GM12878 (cell line): Measurements from ENCODE around the gene HAPSTR1. TPM values are rescaled to one million over a fixed set of nuclear protein-coding genes. Genes with fewer than 3 reads are reported as not detected.

Experiments used
- ATAC-seq: fragments of 200-7000 bp; cut with Tn5 transposase; 3 replicates; pipeline ENCODE4 v1.9.1; 2020; ENCODE audit warnings: mild to moderate bottlenecking, moderate library complexity
- BruUV-seq: library from RNA; stranded (reverse); fragments of 400-500 nt; replicated peaks from 2 replicates; lab custom pipeline; 2021; lab: Mats Ljungman, UMichigan
- CTCF ChIA-PET: fragments of 300-600 bp; sonication (Branson Sonifier 250); formaldehyde crosslinking; extraction: SDS; loops from one replicate; lab custom pipeline; 2021; ENCODE audit warnings: inconsistent platforms; lab: Yijun Ruan, JAX
- POLR2A ChIA-PET: fragments of 350-600 bp; formaldehyde crosslinking; extraction: SDS; loops from one replicate; lab custom pipeline; 2021; ENCODE audit warnings: inconsistent platforms; lab: Charles Lee
- RAD21 ChIA-PET: fragments of 300-600 bp; sonication (Branson Sonifier 250); formaldehyde crosslinking; loops from one replicate; lab custom pipeline; 2023; ENCODE audit warnings: antibody characterized with exemption; ENCODE audit not compliant: unreplicated experiment; lab: Charles Lee
- SMC1A ChIA-PET: fragments of 300-600 bp; sonication (Branson Sonifier 250); formaldehyde crosslinking; loops from one replicate; lab custom pipeline; 2023; ENCODE audit not compliant: unreplicated experiment, uncharacterized antibody; lab: Charles Lee
- DNase-seq: peaks from one replicate; pipeline ENCODE4 v3.0.0-alpha.2; 2011; ENCODE audit warnings: low read depth, low spot score
- FAIRE-seq: peaks from 3 replicates; lab custom pipeline; 2011; peaks lifted over from hg19 to GRCh38; lab: Jason Lieb, UNC
- H2AFZ ChIP-seq: 2 replicates; pipeline ENCODE4 v1.6.0; 2011; ENCODE audit warnings: low read depth, low read length, control low read depth; ENCODE audit not compliant: control insufficient read depth
- H3K27ac ChIP-seq: 2 replicates; pipeline ENCODE4 v1.5.1; 2011; ENCODE audit warnings: control low read depth; ENCODE audit not compliant: control insufficient read depth, insufficient read depth
- H3K27me3 ChIP-seq, 2 experiments: replicated peaks in 1 of 2; 2 replicates each; pipeline versions ENCODE4 v1.6.0 to v1.6.1; 2011; ENCODE audit warnings: low read length in 1 of 2; ENCODE audit not compliant: control insufficient read depth in 2 of 2, insufficient read depth in 2 of 2
- H3K36me3 ChIP-seq, 2 experiments: 2 replicates each; pipeline ENCODE4 v1.5.1; 2011; ENCODE audit warnings: low read length in 1 of 2; ENCODE audit not compliant: control insufficient read depth in 2 of 2, insufficient read depth in 2 of 2
- H3K4me1 ChIP-seq: 2 replicates; pipeline ENCODE4 v1.6.1; 2011; ENCODE audit warnings: mild to moderate bottlenecking, low read length, moderate library complexity, mixed read lengths; ENCODE audit not compliant: control insufficient read depth, insufficient read depth
- H3K4me2 ChIP-seq: 2 replicates; pipeline ENCODE4 v1.6.0; 2011; ENCODE audit warnings: control low read depth; ENCODE audit not compliant: control insufficient read depth, insufficient read depth
- H3K4me3 ChIP-seq: fragments of 200-600 bp; sonication (generic); 2 replicates; pipeline ENCODE4 v1.5.1; 2016
- H3K79me2 ChIP-seq: 2 replicates; pipeline ENCODE4 v1.6.0; 2011; ENCODE audit warnings: low read length; ENCODE audit not compliant: control insufficient read depth, insufficient read depth
- H3K9ac ChIP-seq: 2 replicates; pipeline ENCODE4 v1.8.0; 2011; ENCODE audit warnings: low read length, control low read depth, mixed read lengths; ENCODE audit not compliant: control insufficient read depth, insufficient read depth
- H3K9me3 ChIP-seq: replicated peaks from 3 replicates; pipeline ENCODE4 v1.5.1; 2011; ENCODE audit warnings: mild to moderate bottlenecking, low read length; ENCODE audit not compliant: control insufficient read depth, insufficient read depth
- H4K20me1 ChIP-seq: 2 replicates; pipeline ENCODE4 v1.6.0; 2011; ENCODE audit not compliant: control insufficient read depth, insufficient read depth
- ASH2L ChIP-seq: fragments of 300-600, 200-600 bp; sonication (generic); IDR thresholded peaks from 2 replicates; pipeline ENCODE4 v1.6.1; 2017; ENCODE audit warnings: low read depth, mild to moderate bottlenecking, borderline replicate concordance
- DPF2 ChIP-seq: fragments of 450-650 bp; IDR thresholded peaks from 2 replicates; pipeline ENCODE4 v1.6.1; 2017; ENCODE audit warnings: mild to moderate bottlenecking
- EGR1 ChIP-seq, 2 experiments: IDR thresholded peaks; 1 replicate in 1 of 2; 2 replicates in 1 of 2; pipeline ENCODE4 v1.6.1; 2011 to 2012; ENCODE audit warnings: low read depth in 2 of 2, low read length in 2 of 2, borderline replicate concordance in 1 of 2, mild to moderate bottlenecking in 1 of 2, moderate library complexity in 1 of 2
- GABPA ChIP-seq: IDR thresholded peaks from 2 replicates; pipeline ENCODE4 v1.6.1; 2014; ENCODE audit warnings: antibody characterized with exemption, low read depth, mild to moderate bottlenecking, inconsistent platforms
- IRF3 ChIP-seq: fragments of 450-650 bp; IDR thresholded peaks from 2 replicates; pipeline ENCODE4 v1.6.1; 2014; ENCODE audit warnings: mild to moderate bottlenecking
- JUNB ChIP-seq: IDR thresholded peaks from 2 replicates; pipeline ENCODE4 v1.6.1; 2016; ENCODE audit warnings: antibody characterized with exemption, mild to moderate bottlenecking
- KDM1A ChIP-seq: fragments of 200-600 bp; sonication (generic); IDR thresholded peaks from 2 replicates; pipeline ENCODE4 v1.6.1; 2016; ENCODE audit warnings: borderline replicate concordance
- KLF5 ChIP-seq: fragments of 450-650 bp; IDR thresholded peaks from 2 replicates; pipeline ENCODE4 v1.6.1; 2014; ENCODE audit warnings: mild to moderate bottlenecking; ENCODE audit not compliant: partially characterized antibody
- POLR2AphosphoS2 ChIP-seq: IDR thresholded peaks from 2 replicates; pipeline ENCODE4 v1.6.1; 2011; ENCODE audit warnings: low read depth, mild to moderate bottlenecking, low read length, improper control_type of control experiment, moderate library complexity
- RELA ChIP-seq: fragments of 450-650 bp; IDR thresholded peaks from 2 replicates; pipeline ENCODE4 v1.8.0; 2014; ENCODE audit warnings: borderline replicate concordance; ENCODE audit not compliant: partially characterized antibody
- RFX5 ChIP-seq: IDR thresholded peaks from 2 replicates; pipeline ENCODE4 v1.6.1; 2011; ENCODE audit warnings: low read depth, low read length, improper control_type of control experiment
- SMARCA5 ChIP-seq: fragments of 450-650 bp; IDR thresholded peaks from 2 replicates; pipeline ENCODE4 v1.6.1; 2017; ENCODE audit warnings: mild to moderate bottlenecking
- SREBF1 ChIP-seq: IDR thresholded peaks from 2 replicates; pipeline ENCODE4 v1.6.1; 2012; ENCODE audit warnings: mild to moderate bottlenecking, low read length
- STAT1 ChIP-seq: fragments of 450-650 bp; conservative IDR thresholded peaks from 2 replicates; pipeline ENCODE4 v1.6.1; 2014; ENCODE audit warnings: antibody characterized with exemption, mild to moderate bottlenecking
- ZBED1 ChIP-seq: IDR thresholded peaks from 2 replicates; pipeline ENCODE4 v1.6.1; 2016; ENCODE audit warnings: borderline replicate concordance
- ZNF687 ChIP-seq: fragments of 450-650 bp; IDR thresholded peaks from 2 replicates; pipeline ENCODE4 v1.6.1; 2017; ENCODE audit warnings: mild to moderate bottlenecking, moderate library complexity
- WGBS: methylation state at CpG from one replicate; pipeline ENCODE4 v1.1.6; 2016; ENCODE audit warnings: low lambda C conversion rate; ENCODE audit not compliant: insufficient replicate concordance, insufficient coverage; ENCODE audit errors: missing lambda C conversion rate; 5-methylcytosine and 5-hydroxymethylcytosine counted together
- in situ Hi-C: fragments of 300-500 bp; cut with MboI; formaldehyde crosslinking; loops from 9 replicates; pipeline ENCODE4 v1.14.3; 2018; ENCODE audit warnings: mixed read lengths
- intact Hi-C: fragments of 100-400 bp; cut with micrococcal nuclease; formaldehyde crosslinking; loops from one replicate; pipeline ENCODE4 v1.14.2; 2022; ENCODE audit not compliant: unreplicated experiment
- polyA plus RNA-seq, 11 experiments: library from polyadenylated mRNA; depleted of rRNA in 4 of 11; unstranded in 6 of 11; stranded (reverse) in 5 of 11; fragments of >200 nt; fragmentation: Nextera tagmentation in 4 of 11; fragmentation: Illumina TruSeq in 1 of 11; extraction: Ambion mirVana in 4 of 11; extraction: Trizol in 1 of 11; gene quantifications; 1 replicate in 1 of 11; 2 replicates in 10 of 11; pipeline versions ENCODE4 v1.2.1 to v1.2.3, GENCODE V29; 2011 to 2016; ENCODE audit warnings: inconsistent platforms in 2 of 11, missing spikeins in 2 of 11, low read depth in 1 of 11
- total RNA-seq, 4 experiments: library from RNA; depleted of rRNA in 3 of 4; stranded (reverse); fragments of >200 nt in 3 of 4; fragmentation: Illumina TruSeq in 1 of 4; extraction: Trizol in 1 of 4; gene quantifications; 2 replicates each; pipeline versions ENCODE4 v1.2.1 to v1.2.3, GENCODE V29; 2013 to 2021
- TF ChIP-seq, protein P1 (sequence below): IDR thresholded peaks from 2 replicates; pipeline ENCODE4 v1.6.1; 2011; ENCODE audit warnings: mild to moderate bottlenecking, low read depth, low read length, moderate library complexity; ENCODE audit not compliant: insufficient replicate concordance
- TF ChIP-seq, protein P2 (sequence below): IDR thresholded peaks from 2 replicates; pipeline ENCODE4 v1.6.1; 2012; ENCODE audit warnings: low read length, inconsistent platforms

Gene HAPSTR1
- total and polyA plus RNA-seq, 10 of the 15 experiments (the other 5 are each of a cell fraction or from before 2014, with no cell fraction given) = 8.7 to 52.5 (median 23.1) TPM

DNA sequence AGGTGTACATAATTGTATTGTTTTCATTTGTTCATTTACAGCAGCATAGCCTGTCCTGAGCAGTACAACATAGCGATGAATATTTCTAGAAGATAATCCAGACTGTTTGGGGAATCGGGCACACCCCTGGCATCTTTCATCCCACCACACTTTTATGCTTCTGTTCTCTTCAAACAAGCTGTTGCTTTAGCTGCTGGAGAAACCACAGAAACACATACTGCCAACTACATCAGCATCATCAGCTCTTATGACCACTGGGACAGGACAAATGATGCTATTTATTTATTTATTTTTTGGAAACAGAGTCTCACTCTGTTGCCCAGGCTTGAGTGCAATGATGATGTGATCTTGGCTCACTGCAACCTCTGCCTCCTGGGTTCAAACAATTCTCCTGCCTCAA, 22.6 kb upstream of the HAPSTR1 start:
- Histone ChIP-seq H3K9ac (no peak overlapping the region), H2AFZ (no peak overlapping the region), H3K9me3 (no peaks in the 10 kb centered on the region), H4K20me1 (no peaks in the 10 kb centered on the region), H3K27me3 (no peaks in the 10 kb centered on the region), H3K27ac (no peak overlapping the region), H3K4me1 (peaks cover 16% of the 10 kb centered on the region), H3K4me2 (no peak overlapping the region), H3K79me2 (no peaks in the 10 kb centered on the region), H3K4me3 (no peak overlapping the region), H3K36me3 (no peaks in the 10 kb centered on the region)
- no peak for FAIRE-seq
- ChIA-PET RAD21 (no interaction called here), POLR2A (no interaction called here), CTCF (interaction anchor here (0.9 to 1.3 kb wide), 2 partner anchors 9 to 18 kb away, joined by 3 read pairs; no protein-coding TSS in a partner anchor), SMC1A (interaction anchor here (1.3 kb wide), 1 partner anchor 21 kb away, joined by 4 read pairs; no protein-coding TSS in a partner anchor)
- no peak for DNase-seq
- in situ Hi-C loops = no loop called here
- ATAC-seq = no peak
- BruUV-seq = no TSS peak
- intact Hi-C loops = no loop called here
- 73% methylated on average over 2 of the region's 2 CpGs for WGBS
- no peak for TF ChIP-seq ZBED1
- TF ChIP-seq ASH2L = no peak
- no peak for TF ChIP-seq RELA
- TF ChIP-seq KLF5 = no peak
- no peak for TF ChIP-seq KDM1A
- TF ChIP-seq DPF2 = no peak
- TF ChIP-seq POLR2AphosphoS2 = no peak
- TF ChIP-seq JUNB = no peak
- TF ChIP-seq, protein P1, sequence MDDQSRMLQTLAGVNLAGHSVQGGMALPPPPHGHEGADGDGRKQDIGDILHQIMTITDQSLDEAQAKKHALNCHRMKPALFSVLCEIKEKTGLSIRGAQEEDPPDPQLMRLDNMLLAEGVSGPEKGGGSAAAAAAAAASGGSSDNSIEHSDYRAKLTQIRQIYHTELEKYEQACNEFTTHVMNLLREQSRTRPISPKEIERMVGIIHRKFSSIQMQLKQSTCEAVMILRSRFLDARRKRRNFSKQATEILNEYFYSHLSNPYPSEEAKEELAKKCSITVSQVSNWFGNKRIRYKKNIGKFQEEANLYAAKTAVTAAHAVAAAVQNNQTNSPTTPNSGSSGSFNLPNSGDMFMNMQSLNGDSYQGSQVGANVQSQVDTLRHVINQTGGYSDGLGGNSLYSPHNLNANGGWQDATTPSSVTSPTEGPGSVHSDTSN = no peak
- no peak for TF ChIP-seq IRF3
- TF ChIP-seq STAT1 = no peak
- TF ChIP-seq SREBF1 = no peak
- no peak for TF ChIP-seq GABPA
- TF ChIP-seq, protein P2, sequence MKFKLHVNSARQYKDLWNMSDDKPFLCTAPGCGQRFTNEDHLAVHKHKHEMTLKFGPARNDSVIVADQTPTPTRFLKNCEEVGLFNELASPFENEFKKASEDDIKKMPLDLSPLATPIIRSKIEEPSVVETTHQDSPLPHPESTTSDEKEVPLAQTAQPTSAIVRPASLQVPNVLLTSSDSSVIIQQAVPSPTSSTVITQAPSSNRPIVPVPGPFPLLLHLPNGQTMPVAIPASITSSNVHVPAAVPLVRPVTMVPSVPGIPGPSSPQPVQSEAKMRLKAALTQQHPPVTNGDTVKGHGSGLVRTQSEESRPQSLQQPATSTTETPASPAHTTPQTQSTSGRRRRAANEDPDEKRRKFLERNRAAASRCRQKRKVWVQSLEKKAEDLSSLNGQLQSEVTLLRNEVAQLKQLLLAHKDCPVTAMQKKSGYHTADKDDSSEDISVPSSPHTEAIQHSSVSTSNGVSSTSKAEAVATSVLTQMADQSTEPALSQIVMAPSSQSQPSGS = no peak
- no peak for TF ChIP-seq EGR1 (IDR thresholded peaks at IDR 0.05; ENCODE audit: borderline replicate concordance in 1 of 2, low read depth in 2 of 2, low read length in 2 of 2)
- no peak for TF ChIP-seq ZNF687
- TF ChIP-seq RFX5 = no peak
- TF ChIP-seq SMARCA5 = no peak
